Calu3 (cell line): Measurements from ENCODE around the gene HIVEP3. TPM values are rescaled to one million over a fixed set of nuclear protein-coding genes. Genes with fewer than 3 reads are reported as not detected.

Experiments
- BruUV-seq: library from RNA; stranded (reverse); fragments of 400-500 nt; replicated peaks from 2 replicates; lab custom pipeline; 2021; lab: Mats Ljungman, UMichigan
- CTCF ChIA-PET: fragments of 300-600 bp; sonication (Branson Sonifier 250); formaldehyde crosslinking; loops from one replicate; lab custom pipeline; 2022; ENCODE audit warnings: antibody characterized with exemption; lab: Charles Lee
- DNase-seq: peaks from one replicate; pipeline ENCODE4 v3.0.0; 2022
- H3K27ac Mint-ChIP-seq: one replicate; pipeline ENCODE4 v1.8.0; 2022; ENCODE audit warnings: mixed read lengths; ENCODE audit not compliant: unreplicated experiment
- H3K27me3 Mint-ChIP-seq: one replicate; pipeline ENCODE4 v1.8.0; 2022; ENCODE audit warnings: mixed read lengths; ENCODE audit not compliant: unreplicated experiment
- H3K36me3 Mint-ChIP-seq: one replicate; pipeline ENCODE4 v1.8.0; 2022; ENCODE audit warnings: mild to moderate bottlenecking, moderate library complexity, mixed read lengths; ENCODE audit not compliant: insufficient read depth, unreplicated experiment
- H3K4me1 Mint-ChIP-seq: one replicate; pipeline ENCODE4 v1.8.0; 2022; ENCODE audit warnings: mild to moderate bottlenecking, low read depth, mixed read lengths; ENCODE audit not compliant: unreplicated experiment
- H3K4me3 Mint-ChIP-seq: one replicate; pipeline ENCODE4 v1.8.0; 2022; ENCODE audit warnings: mild to moderate bottlenecking, low read depth, moderate library complexity, mixed read lengths; ENCODE audit not compliant: unreplicated experiment
- H3K9me3 Mint-ChIP-seq: one replicate; pipeline ENCODE4 v1.8.0; 2022; ENCODE audit warnings: low read depth, mixed read lengths; ENCODE audit not compliant: unreplicated experiment
- CTCF ChIP-seq: fragments of 200-600 bp; IDR thresholded peaks from one replicate; pipeline ENCODE4 v1.8.0; 2022; ENCODE audit warnings: antibody characterized with exemption; ENCODE audit not compliant: unreplicated experiment
- intact Hi-C: fragments of 100-400 bp; cut with micrococcal nuclease; formaldehyde crosslinking; loops from one replicate; pipeline ENCODE4 v1.10.0; 2022; ENCODE audit not compliant: unreplicated experiment
- total RNA-seq: library from RNA; stranded (reverse); gene quantifications from 2 replicates; pipeline ENCODE4 v1.2.3, GENCODE V29; 2022

The HIVEP3 gene
- total RNA-seq, 1 experiment from 2014 or later = 9.0 TPM

GRCh38 chr1:41852091-41852490, 66.6 kb downstream of the HIVEP3 start:
- no peak overlapping the region for H3K4me3 Mint-ChIP-seq
- DNase-seq = no peak
- intact Hi-C loops = no loop called here
- CTCF ChIA-PET = no interaction called here
- no TSS peak for BruUV-seq
- peaks cover 30% of the 10 kb centered on the region for H3K4me1 Mint-ChIP-seq
- no peak overlapping the region for H3K27ac Mint-ChIP-seq
- H3K36me3 Mint-ChIP-seq = no peaks in the 10 kb centered on the region
- no peak for TF ChIP-seq CTCF
- H3K27me3 Mint-ChIP-seq = no peaks in the 10 kb centered on the region
- H3K9me3 Mint-ChIP-seq = no peaks in the 10 kb centered on the region

GRCh38 chr1:41851589-41851988, 67.1 kb downstream of the HIVEP3 start:
- Mint-ChIP-seq H3K9me3 (no peaks in the 10 kb centered on the region), H3K27me3 (no peaks in the 10 kb centered on the region), H3K27ac (no peak overlapping the region), H3K4me1 (peaks cover 30% of the 10 kb centered on the region), H3K36me3 (peaks cover 4% of the 10 kb centered on the region), H3K4me3 (no peak overlapping the region)
- no TSS peak for BruUV-seq
- CTCF ChIA-PET = interaction anchor here (0.6 kb wide), 1 partner anchor 1136 kb away, joined by 9 read pairs; no protein-coding TSS in a partner anchor
- TF ChIP-seq CTCF = no peak
- intact Hi-C loops = no loop called here
- DNase-seq = peak; percentile 42

DNA sequence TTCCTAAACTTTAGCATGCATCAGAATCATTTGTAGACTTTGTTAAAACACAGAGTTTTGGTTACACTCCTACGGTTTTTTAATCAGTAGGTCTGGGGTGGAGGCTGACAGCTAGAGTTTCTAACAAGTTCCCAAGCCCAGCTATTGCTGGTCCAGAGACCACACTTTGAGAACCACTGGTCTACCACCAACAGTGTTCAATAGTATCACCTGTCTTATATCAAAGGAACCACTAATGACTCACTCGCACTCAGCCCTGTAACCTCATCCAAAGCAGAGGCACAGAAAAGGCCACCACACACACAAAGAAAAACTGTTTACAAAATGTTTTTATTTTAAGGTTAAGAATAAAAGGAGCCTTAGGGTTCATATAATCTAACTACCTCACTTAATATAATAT, 68.7 kb downstream of the HIVEP3 start:
- Mint-ChIP-seq H3K36me3 (peaks cover 4% of the 10 kb centered on the region), H3K4me1 (peaks cover 16% of the 10 kb centered on the region), H3K9me3 (no peaks in the 10 kb centered on the region), H3K4me3 (no peak overlapping the region), H3K27ac (no peak overlapping the region), H3K27me3 (no peaks in the 10 kb centered on the region)
- no peak for DNase-seq
- intact Hi-C loops = no loop called here
- TF ChIP-seq CTCF = no peak
- no TSS peak for BruUV-seq
- CTCF ChIA-PET = no interaction called here

DNA sequence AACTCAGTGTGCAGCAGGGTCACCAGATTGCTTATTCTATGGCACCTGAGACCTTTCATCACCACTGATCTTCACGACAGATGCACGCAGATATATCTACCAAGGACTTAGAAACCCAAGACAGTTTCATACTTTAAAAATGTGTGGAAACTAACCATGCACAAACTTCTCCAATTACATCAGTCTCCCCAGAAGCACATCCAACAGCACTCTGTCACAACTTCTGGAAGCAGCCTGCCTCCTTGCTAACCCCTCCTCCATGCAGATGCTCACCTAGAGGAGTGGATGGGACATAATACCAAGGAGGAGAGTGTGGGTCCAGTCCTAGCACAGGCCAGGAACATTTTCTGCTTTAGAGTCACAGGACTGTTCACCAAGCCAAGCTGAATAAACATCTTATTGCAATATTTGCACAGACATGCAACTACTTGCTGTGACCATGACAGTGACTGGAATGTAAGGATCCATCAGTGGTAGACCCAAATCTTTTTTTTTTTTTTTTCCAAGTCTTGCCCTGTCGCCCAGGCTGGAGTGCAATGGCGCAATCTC, 69.4 kb downstream of the HIVEP3 start:
- TF ChIP-seq CTCF = no peak
- CTCF ChIA-PET = interaction anchor here (0.7 kb wide), 1 partner anchor 64 kb away, joined by 4 read pairs; no protein-coding TSS in a partner anchor
- no TSS peak for BruUV-seq
- no peaks in the 10 kb centered on the region for H3K27me3 Mint-ChIP-seq
- peaks cover 18% of the 10 kb centered on the region for H3K4me1 Mint-ChIP-seq
- H3K9me3 Mint-ChIP-seq = no peaks in the 10 kb centered on the region
- H3K4me3 Mint-ChIP-seq = no peak overlapping the region
- H3K27ac Mint-ChIP-seq = no peak overlapping the region
- intact Hi-C loops = no loop called here
- peaks cover 4% of the 10 kb centered on the region for H3K36me3 Mint-ChIP-seq
- no peak for DNase-seq
